ENCODE results near the gene ASH1L. TPM values are rescaled to one million over a fixed set of nuclear protein-coding genes. Genes with fewer than 3 reads are reported as not detected.
A peak's percentile ranks its signal among the peaks of the same experiment; 100 is the strongest.

The ASH1L gene
- total and polyA plus RNA-seq, 9 of the 15 experiments (the other 6 are each of a cell fraction or from before 2014, with no cell fraction given), result 2.0 to 23.3 (median 14.6) TPM

GRCh38 chr1:155562581-155563376, at the start of gene ASH1L (continued):
- TF ChIP-seq ZNF696 (CRISPR knock-in tag; conservative IDR thresholded peaks at IDR 0.05) (no peak), STAT5B (CRISPR knock-in tag; IDR thresholded peaks at IDR 0.05) (no peak), MCM2 (IDR thresholded peaks at IDR 0.05; ENCODE audit: low read depth) (no peak), SPI1 (IDR thresholded peaks at IDR 0.05; ENCODE audit: borderline replicate concordance, low read depth, low read length) (no peak), GTF2B (IDR thresholded peaks at IDR 0.05; ENCODE audit: extremely low read depth, insufficient read length) (peak; percentile 58), LEF1 (IDR thresholded peaks at IDR 0.05) (0 out of 2 replicates have a peak, but pooled peaks have one; percentile 29), GATA2 (CRISPR knock-in tag; IDR thresholded peaks at IDR 0.05) (no peak), CREB3 (tag; conservative IDR thresholded peaks at IDR 0.05; ENCODE audit: low read depth) (no peak), EP400 (IDR thresholded peaks at IDR 0.05) (peak; percentile 93), STAT6 (CRISPR knock-in tag; IDR thresholded peaks at IDR 0.05) (no peak), ZFP1 (CRISPR knock-in tag; IDR thresholded peaks at IDR 0.05) (no peak), ZC3H11A (IDR thresholded peaks at IDR 0.05; ENCODE audit: low read depth, low read length) (no peak), ETS2 (tag; IDR thresholded peaks at IDR 0.05; ENCODE audit: borderline replicate concordance, poor library complexity, severe bottlenecking) (no peak), ZNF76 (CRISPR knock-in tag; IDR thresholded peaks at IDR 0.05; ENCODE audit: borderline replicate concordance) (peak; percentile 87; the same call in 1 of the 2 replicates), SRF (CRISPR knock-in tag; IDR thresholded peaks at IDR 0.05) (no peak), NCOA6 (IDR thresholded peaks at IDR 0.05) (no peak), TCF3 (CRISPR knock-in tag; IDR thresholded peaks at IDR 0.05) (no peak; the same call in 1 of the 2 replicates), STAG1 (CRISPR knock-in tag; IDR thresholded peaks at IDR 0.05; ENCODE audit: borderline replicate concordance) (no peak), ZFPM2 (CRISPR knock-in tag; IDR thresholded peaks at IDR 0.05) (no peak), PHB (CRISPR knock-in tag; IDR thresholded peaks at IDR 0.05) (no peak), KDM5B (IDR thresholded peaks at IDR 0.05; ENCODE audit: insufficient replicate concordance, low read depth, low read length) (peak; percentile 99), DNMT1 (IDR thresholded peaks at IDR 0.05) (no peak), PHF8 (IDR thresholded peaks at IDR 0.05; ENCODE audit: borderline replicate concordance, low read length) (peak; percentile 57; the same call in 1 of the 2 replicates), SOX6 (IDR thresholded peaks at IDR 0.05) (peak; percentile 65; the same call in 1 of the 2 replicates), ZNF263 (CRISPR knock-in tag; IDR thresholded peaks at IDR 0.05; ENCODE audit: borderline replicate concordance) (peak; percentile 92), SRSF7 (optimal IDR thresholded peaks at IDR 0.05; ENCODE audit: low read depth, low read length) (no peak)
